ENCODE measurements around the gene RRP9.
"Not testable (repeated sequence)": the region's sequence is repeated elsewhere in the genome, so short reads cannot be mapped to it uniquely, and the experiment has no call there.

RRP9 gene

DNA sequence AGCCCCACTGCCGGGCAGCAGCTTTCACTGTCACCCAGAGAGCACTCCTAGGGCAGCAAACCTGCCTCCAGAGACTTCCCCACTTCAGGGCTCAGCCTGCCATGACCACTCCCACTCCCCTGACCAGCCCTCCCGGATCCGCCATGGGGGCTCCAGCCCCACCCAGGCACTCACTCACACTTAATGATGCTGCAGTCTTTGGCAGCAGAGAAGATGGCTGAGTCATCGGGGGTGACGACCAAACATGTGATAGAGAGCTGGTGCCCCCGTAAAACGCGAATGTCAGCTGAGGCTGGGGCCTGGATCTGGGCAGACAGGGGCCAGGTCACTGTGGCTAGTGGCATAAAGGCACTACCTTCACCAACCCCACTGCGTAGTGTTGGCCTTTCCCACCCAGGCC lies 4.7 kb downstream of the RRP9 start:
- DNase-seq = no peak

DNA sequence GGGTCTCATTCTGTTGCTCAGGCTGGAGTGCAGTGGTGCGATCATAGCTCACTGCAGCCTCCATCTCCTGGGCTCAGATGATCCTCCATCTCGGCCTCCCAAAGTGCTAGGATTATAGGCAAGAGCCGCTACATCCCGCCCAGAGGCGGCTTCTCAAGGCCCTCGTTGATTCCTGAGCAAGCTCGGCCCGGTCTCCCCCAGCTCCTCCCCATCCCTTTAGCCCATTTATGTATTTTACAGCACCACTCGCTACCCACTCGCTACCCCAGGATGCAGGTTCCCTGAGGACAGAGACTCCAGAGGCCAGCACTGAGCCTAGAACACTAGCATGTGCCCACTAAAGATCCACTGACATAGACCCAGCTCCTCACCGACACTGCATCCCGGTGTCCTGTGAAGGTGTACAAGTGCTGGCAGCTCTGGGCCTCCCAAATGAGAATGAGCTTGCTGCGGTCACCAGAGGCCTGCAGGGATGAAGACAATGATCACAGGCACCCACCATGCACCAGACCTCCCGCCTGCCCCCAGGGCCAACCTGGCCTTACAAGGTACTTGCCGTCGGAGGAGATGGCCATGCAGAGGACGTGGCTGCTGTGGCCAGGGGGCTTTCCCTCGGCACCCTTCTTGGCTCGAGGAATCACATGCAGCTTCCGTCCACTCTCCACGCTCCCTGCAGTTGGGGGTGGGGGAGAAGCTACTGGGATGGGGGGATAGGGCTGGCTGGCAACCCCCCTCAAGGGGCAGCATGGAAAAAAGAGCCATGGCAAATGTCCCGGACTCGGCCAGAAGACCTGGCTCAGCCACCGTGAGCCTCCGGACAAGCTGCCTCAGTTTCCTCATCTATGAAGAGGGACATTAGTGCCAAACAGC lies 5.6 kb downstream of the RRP9 start:
- DNase-seq = no peak

DNA sequence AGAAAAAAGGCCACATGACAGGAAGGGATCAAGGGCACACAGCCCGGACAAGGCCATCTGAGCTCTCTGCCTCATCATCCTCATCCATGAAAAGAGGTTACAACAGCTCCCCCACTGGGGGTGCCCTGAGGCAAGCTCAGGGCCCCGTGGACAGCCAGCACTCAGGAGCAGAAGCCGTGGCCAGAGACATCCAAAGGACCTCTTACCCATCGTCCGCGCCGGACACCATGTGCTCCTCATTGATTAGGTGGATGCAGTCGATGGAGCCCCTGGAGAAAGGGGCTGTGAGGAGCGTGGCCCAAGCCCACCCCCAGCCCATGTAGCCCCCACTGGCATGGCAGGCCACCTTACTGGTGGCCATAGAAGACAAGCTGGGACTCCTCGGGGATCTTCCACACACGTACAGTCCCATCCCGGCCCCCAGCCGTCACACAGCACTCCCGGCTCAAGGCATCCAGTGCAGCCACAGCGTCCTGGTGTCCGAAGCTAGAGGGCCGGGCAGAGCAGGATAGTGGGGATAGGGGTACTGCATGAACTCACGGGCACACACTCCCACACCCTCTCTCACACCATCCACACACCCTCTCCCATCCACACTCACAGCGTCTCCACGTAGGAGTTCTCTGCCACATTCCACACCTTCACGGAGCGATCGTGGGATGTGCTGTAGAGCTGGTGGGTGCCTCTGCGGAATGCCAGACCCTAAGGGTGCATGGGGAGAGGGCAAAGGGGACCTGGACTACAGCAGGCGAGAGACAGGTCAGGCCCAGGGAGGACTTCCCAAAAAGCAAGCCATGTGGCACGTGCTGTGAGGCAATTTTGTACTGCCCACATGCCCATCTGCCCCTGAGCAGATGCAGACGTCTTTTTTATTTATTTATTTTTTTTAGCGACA lies 6.5 kb downstream of the RRP9 start:
- DNase-seq = no peak

DNA sequence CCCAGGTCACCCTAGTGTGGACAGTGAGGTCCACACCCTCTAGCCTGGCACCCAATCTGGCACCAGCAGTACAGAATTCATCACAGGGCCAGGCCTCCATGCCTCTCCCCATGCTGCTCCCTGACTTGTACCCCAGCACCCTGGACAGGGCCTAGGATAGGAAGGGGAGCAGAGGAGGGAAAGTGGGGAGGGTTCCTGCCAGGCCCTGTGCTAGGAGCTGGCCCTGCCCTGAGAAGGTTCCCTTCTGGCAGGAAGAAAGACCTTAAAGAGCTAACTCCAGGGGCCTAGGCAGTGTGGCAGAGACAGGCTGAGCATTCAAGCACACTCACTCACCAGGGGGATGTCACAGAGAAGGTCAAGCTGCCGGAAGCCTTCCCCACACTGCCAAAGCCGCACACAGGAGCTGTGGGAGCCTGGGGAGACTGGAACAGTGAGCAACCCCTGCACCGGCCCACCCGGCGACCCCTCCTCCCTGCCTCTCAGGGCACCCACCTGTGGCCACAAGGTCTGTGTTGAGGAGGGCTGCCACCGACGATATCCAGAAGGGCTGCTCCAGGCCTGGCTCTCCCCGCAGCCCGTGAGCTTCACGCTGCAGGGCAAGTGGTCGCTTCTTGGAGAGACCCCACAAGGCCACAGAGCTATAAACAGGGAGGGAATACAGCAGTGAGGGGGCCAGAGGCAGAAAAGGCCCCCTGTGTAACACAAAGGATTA lies 7.4 kb downstream of the RRP9 start:
- DNase-seq = no peak

- no peak for DNase-seq
Measured at GRCh38 chr3:51933471-51934138, 8.1 kb downstream of the RRP9 start.

DNA sequence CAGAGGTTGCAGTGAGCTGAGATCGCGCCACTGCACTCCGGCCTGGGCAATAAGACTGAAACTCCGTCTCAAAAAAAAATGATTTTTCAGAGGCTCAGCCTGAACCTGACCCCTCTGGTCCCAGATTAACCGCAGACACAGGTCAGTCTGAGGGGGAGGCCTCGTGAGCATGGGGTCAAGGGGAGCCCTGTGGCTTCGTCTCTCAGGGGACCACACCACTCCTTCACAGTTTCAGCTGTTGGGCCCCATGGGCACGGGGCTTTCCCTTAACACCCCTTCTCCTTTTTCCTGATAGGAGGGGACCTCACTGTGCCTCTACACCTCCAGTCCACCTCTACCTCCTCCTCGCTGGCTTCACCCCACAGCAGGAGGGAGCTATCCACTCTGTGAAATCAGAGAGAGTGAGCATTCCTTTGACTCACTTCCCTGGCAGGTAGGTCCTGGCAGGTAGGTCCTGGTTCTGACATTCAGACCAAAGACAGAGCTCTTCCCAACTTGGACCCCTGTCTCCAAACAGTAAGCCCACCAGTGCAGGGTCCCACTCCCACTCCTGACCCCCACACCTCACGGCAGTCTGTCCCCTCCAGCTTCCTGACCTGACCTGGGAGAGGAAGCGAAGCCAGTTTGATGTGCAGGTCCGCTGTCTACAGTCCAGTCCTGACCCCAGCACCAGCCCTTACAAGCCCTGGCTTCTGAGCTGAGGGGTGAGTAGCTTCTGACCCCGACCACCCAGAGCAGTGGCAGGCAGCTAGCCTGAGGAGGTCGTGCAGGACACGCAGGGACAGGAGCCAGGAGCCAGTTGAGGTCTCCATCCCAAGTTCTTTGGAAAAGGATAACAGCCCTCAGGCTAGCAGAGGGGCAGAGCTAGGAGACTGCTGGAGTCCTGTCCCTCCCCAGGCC lies 9.0 kb downstream of the RRP9 start:
- no peak for DNase-seq

- no peak for DNase-seq
Measured at GRCh38 chr3:51931756-51932155, 9.9 kb downstream of the RRP9 start.

DNA sequence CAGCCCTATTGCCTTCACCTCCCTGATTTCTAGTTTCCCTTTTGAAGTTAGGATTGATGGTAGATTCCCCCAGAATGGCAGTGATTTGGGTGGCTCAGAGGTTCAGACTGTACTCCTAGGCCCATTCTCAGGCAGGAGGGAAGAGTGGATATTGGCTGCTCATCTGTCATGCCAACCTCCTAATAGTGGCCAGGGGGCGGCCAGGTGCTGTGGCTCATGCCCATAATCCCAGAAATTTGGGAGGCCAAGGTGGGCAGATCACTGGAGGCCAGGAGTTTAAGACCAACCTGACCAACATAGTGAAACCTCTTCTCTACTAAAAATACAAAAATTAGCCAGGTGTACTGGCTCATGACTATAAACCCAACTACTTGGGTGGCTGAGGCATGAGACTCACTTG lies 11.3 kb downstream of the RRP9 start:
- DNase-seq = no peak

DNA sequence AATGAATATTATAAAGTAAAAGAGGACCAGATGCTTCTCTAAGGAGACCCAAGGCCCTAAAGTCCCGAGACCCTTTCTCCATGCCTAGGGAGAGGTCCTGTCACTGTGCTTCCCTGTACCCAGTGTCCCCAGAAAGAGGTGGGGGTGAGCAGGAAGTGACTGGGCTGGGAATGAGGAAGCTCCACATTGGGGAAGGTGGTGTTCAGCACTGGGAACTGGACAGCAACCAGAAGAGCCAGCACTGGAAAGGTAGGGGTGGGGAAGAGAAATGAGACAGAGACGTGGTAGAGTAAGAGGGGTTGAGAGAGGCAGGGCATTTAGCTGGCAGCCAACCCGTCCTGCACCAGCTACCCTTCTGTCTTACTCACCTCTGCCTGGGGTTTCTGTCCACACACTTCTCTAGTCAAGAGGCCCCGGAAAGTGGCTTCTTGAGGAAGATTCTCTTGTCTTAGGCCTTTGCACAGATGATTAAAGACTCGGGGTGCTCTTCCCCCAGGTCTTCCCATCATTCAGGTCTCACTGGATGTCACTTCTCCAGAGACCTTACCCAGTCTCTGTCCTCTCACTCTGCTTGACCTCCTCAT lies 12.2 kb downstream of the RRP9 start:
- no peak for DNase-seq

DNA sequence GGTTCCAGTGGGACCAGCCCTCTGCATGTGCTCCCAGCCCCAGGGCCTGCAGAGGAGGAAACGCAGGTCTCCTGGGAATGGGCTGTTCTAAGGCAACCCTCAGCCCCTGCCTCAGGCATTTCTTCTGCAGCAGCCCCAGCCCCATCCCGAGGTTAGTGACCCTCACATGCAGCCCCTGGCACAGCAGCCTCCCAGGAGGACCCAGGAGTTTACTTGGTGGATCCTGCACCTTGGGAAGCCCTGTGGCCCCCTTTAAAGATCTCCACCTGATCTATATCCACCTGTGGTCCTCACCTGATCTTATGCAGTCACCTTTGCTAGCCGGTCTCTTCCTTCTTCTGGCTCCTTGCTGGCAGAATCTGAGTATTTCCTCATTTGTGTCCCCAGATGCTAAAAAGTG lies 12.7 kb downstream of the RRP9 start:
- not testable (repeated sequence) for DNase-seq

GRCh38 chr3:51928438-51928837 lies 13.3 kb downstream of the RRP9 start:
- no peak for DNase-seq

- DNase-seq = no peak
Measured at GRCh38 chr3:51927061-51927977, 14.4 kb downstream of the RRP9 start.

- no peak for DNase-seq
Measured at GRCh38 chr3:51921081-51921578, 20.6 kb downstream of the RRP9 start.

GRCh38 chr3:51916418-51916817 lies 25.3 kb downstream of the RRP9 start:
- no peak for DNase-seq

GRCh38 chr3:51908026-51908425 lies 33.7 kb downstream of the RRP9 start:
- DNase-seq = no peak

DNA sequence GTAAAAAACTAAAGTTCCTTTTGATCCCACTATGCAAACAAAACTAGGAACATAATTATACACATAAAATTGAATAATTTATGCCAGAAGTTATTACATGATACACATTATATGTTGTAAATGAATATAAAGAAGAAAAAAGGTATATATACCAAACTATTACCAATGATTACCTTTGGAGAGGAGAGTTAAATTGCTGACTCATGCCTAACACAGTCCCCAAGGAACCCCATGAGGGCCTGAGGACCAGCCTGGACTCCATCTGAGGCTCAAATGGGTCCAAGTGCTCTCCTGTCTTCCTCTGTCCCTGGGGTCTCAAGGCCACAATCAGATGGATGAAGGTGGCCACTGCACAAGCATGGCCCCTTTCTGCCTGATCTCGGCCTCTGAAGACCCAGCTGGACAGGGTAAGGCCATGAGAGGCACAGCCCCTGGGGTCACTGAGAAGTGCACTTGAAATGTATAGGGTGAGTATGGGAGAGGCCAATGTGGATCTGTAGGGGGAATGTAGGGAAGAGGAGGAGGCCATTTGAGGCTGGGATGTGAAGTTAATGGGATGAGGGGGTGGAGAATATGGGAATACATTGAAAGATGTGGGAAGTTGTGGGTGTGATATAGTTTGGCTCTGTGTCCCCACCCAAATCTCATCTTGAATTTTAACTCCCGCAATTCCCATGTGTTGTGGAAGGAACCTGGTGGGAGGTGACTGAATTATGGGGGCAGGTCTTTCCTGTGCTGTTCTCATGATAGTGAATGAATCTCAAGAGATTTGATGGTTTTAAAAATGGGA lies 37.5 kb downstream of the RRP9 start:
- DNase-seq = no peak

DNA sequence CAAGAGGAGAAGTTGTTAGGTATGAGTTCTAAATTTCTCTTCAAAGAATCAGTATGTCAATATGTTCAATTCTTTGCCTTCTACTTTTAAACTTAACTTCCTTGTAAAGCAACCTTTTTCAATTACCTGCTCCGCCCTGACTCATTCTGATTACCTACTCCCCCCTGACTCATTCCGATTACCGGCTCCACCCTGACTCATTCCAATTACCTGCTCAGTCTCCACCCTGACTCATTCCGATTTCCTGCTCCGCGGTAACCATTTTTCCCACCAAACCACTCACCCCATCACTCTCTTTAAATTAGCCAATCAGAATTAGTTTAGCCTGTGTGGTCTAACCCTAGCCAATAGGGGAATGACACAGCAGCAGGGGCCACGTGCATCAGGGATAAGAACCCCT lies 39.3 kb downstream of the RRP9 start:
- peak; percentile 46 for DNase-seq

DNA sequence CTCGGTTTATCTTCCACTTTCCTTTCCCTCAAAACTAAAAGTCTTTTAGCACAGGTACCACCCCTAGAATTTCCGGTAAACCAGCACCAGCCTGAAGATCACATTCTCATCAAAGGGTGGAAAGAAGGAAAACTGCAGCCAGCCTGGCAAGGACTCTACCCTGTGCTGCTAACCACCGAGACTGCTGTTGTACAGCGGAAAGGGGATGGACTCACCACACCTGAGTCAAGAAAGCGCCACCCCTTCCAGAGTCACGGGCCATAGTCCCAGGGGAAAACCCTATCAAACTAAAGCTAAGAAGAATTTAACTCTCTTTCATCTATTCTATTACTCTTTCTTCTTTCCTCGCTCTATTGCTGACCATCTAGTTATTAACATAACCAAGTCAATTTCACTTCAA lies 41.7 kb downstream of the RRP9 start:
- DNase-seq = not testable (repeated sequence)

DNA sequence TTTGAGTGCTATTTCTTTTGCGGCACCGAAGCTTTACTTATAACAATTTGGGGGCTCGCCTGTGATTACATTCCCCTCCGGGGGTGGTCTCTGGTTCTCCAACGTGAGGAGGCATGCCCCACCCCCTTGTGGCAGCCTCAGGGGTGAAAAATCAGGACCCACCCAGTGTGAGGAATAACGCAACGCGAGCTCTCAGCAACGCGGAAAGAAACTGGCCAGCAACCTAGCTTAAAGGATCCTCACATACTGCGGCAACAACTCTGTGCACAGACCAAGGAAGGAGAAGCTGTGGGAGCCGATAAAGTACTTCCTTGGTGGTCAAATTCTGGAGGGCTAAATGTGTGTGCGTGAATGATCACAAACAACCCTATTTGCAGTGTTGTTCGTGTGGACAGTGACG lies 44.3 kb downstream of the RRP9 start:
- no peak for DNase-seq
